Activated naive CD8-positive, alpha-beta T cell treated with anti-CD3 and anti-CD28 coated beads for 36 hours (primary cell): Measurements from ENCODE around the gene MBL2. TPM values are rescaled to one million over a fixed set of nuclear protein-coding genes. Genes with fewer than 3 reads are reported as not detected.

Experiments
- DNase-seq: peaks from one replicate; pipeline ENCODE4 v3.0.0; 2021
- H3K27ac Mint-ChIP-seq: one replicate; pipeline ENCODE4 v1.8.0; 2022; ENCODE audit warnings: mild to moderate bottlenecking, moderate library complexity, mixed read lengths
- H3K27me3 Mint-ChIP-seq: one replicate; pipeline ENCODE4 v1.8.0; 2022; ENCODE audit warnings: mild to moderate bottlenecking, mixed read lengths
- H3K36me3 Mint-ChIP-seq: one replicate; pipeline ENCODE4 v1.8.0; 2021; ENCODE audit warnings: mild to moderate bottlenecking, mixed read lengths
- H3K4me1 Mint-ChIP-seq: one replicate; pipeline ENCODE4 v1.8.0; 2021; ENCODE audit warnings: mixed read lengths
- H3K4me3 Mint-ChIP-seq: one replicate; pipeline ENCODE4 v1.8.0; 2022; ENCODE audit warnings: mild to moderate bottlenecking, moderate library complexity, mixed read lengths
- H3K9me3 Mint-ChIP-seq: one replicate; pipeline ENCODE4 v1.8.0; 2022; ENCODE audit warnings: mixed read lengths
- total RNA-seq, 2 experiments: library from RNA; stranded (reverse); gene quantifications; one replicate each; pipeline ENCODE4 v1.2.3, GENCODE V29; 2021

The MBL2 gene
- total RNA-seq, result not detected

- no peak for DNase-seq
- no peak within 1 kb of the TSS for H3K4me3 Mint-ChIP-seq
- H3K27me3 Mint-ChIP-seq, result no peaks in the 10 kb centered on the region
- H3K9me3 Mint-ChIP-seq, result no peaks in the 10 kb centered on the region
- no peaks in the 10 kb centered on the region for H3K4me1 Mint-ChIP-seq
- no peak within 1 kb of the TSS for H3K27ac Mint-ChIP-seq
- H3K36me3 Mint-ChIP-seq, result no peaks in the 10 kb centered on the region
These were observed at the start of gene MBL2 for GRCh38 chr10:52772623-52773022. MBL2 (minus strand) TSS chr10:52772784; CDS start chr10:52771635, 1,149 bp downstream.

GRCh38 chr10:52820309-52820708, 47.7 kb upstream of the MBL2 start:
- no peak overlapping the region for H3K4me3 Mint-ChIP-seq
- no peaks in the 10 kb centered on the region for H3K27me3 Mint-ChIP-seq
- H3K27ac Mint-ChIP-seq, result no peak overlapping the region
- H3K36me3 Mint-ChIP-seq, result no peaks in the 10 kb centered on the region
- no peaks in the 10 kb centered on the region for H3K4me1 Mint-ChIP-seq
- no peak for DNase-seq
- H3K9me3 Mint-ChIP-seq, result no peaks in the 10 kb centered on the region

GRCh38 chr10:52818019-52818418, 45.4 kb upstream of the MBL2 start:
- H3K4me1 Mint-ChIP-seq, result peaks cover 4% of the 10 kb centered on the region
- no peaks in the 10 kb centered on the region for H3K36me3 Mint-ChIP-seq
- no peaks in the 10 kb centered on the region for H3K9me3 Mint-ChIP-seq
- no peak for DNase-seq
- no peak overlapping the region for H3K4me3 Mint-ChIP-seq
- no peaks in the 10 kb centered on the region for H3K27me3 Mint-ChIP-seq
- no peak overlapping the region for H3K27ac Mint-ChIP-seq

GRCh38 chr10:52814506-52814905, 41.9 kb upstream of the MBL2 start:
- Mint-ChIP-seq H3K27ac (no peak overlapping the region), H3K36me3 (no peaks in the 10 kb centered on the region)

GRCh38 chr10:52811776-52812175, 39.2 kb upstream of the MBL2 start:
- H3K27ac Mint-ChIP-seq, result no peak overlapping the region
- no peaks in the 10 kb centered on the region for H3K9me3 Mint-ChIP-seq
- H3K4me3 Mint-ChIP-seq, result no peak overlapping the region
- peaks cover 4% of the 10 kb centered on the region for H3K4me1 Mint-ChIP-seq
- no peak for DNase-seq
- H3K27me3 Mint-ChIP-seq, result no peaks in the 10 kb centered on the region
- no peaks in the 10 kb centered on the region for H3K36me3 Mint-ChIP-seq

More at GRCh38 chr10:52814506-52814905, 41.9 kb upstream of the MBL2 start:
- Mint-ChIP-seq H3K4me3 (no peak overlapping the region), H3K27me3 (no peaks in the 10 kb centered on the region), H3K9me3 (no peaks in the 10 kb centered on the region), H3K4me1 (peaks cover 4% of the 10 kb centered on the region)
- DNase-seq, result no peak

- DNase-seq, result no peak
- Mint-ChIP-seq H3K27me3 (no peaks in the 10 kb centered on the region), H3K9me3 (no peaks in the 10 kb centered on the region), H3K4me1 (peaks cover 4% of the 10 kb centered on the region), H3K4me3 (no peak overlapping the region), H3K27ac (no peak overlapping the region), H3K36me3 (no peaks in the 10 kb centered on the region)
These were observed 38.2 kb upstream of the MBL2 start for GRCh38 chr10:52810761-52811160.

- H3K27ac Mint-ChIP-seq, result no peak overlapping the region
- no peak overlapping the region for H3K4me3 Mint-ChIP-seq
- no peaks in the 10 kb centered on the region for H3K9me3 Mint-ChIP-seq
These were observed 35.2 kb upstream of the MBL2 start for GRCh38 chr10:52807803-52808202.

GRCh38 chr10:52805414-52806285, 33.1 kb upstream of the MBL2 start:
- no peak for DNase-seq
- Mint-ChIP-seq H3K27ac (no peak overlapping the region), H3K4me3 (no peak overlapping the region), H3K4me1 (no peaks in the 10 kb centered on the region), H3K27me3 (no peaks in the 10 kb centered on the region), H3K36me3 (no peaks in the 10 kb centered on the region), H3K9me3 (peaks cover 1% of the 10 kb centered on the region)

More at GRCh38 chr10:52807803-52808202, 35.2 kb upstream of the MBL2 start:
- H3K27me3 Mint-ChIP-seq, result no peaks in the 10 kb centered on the region
- no peaks in the 10 kb centered on the region for H3K36me3 Mint-ChIP-seq
- no peak for DNase-seq
- H3K4me1 Mint-ChIP-seq, result no peaks in the 10 kb centered on the region

GRCh38 chr10:52801947-52802346, 29.4 kb upstream of the MBL2 start:
- DNase-seq, result no peak
- no peak overlapping the region for H3K27ac Mint-ChIP-seq
- no peaks in the 10 kb centered on the region for H3K36me3 Mint-ChIP-seq
- no peaks in the 10 kb centered on the region for H3K4me1 Mint-ChIP-seq
- no peaks in the 10 kb centered on the region for H3K27me3 Mint-ChIP-seq
- H3K9me3 Mint-ChIP-seq, result peaks cover 4% of the 10 kb centered on the region
- no peak overlapping the region for H3K4me3 Mint-ChIP-seq

- H3K27me3 Mint-ChIP-seq, result no peaks in the 10 kb centered on the region
- no peak overlapping the region for H3K27ac Mint-ChIP-seq
- H3K4me1 Mint-ChIP-seq, result no peaks in the 10 kb centered on the region
- no peak for DNase-seq
- H3K4me3 Mint-ChIP-seq, result no peak overlapping the region
- H3K36me3 Mint-ChIP-seq, result no peaks in the 10 kb centered on the region
- H3K9me3 Mint-ChIP-seq, result no peaks in the 10 kb centered on the region
These were observed 13.5 kb upstream of the MBL2 start for GRCh38 chr10:52786098-52786497.

- Mint-ChIP-seq H3K27me3 (peaks cover 1% of the 10 kb centered on the region), H3K27ac (no peak overlapping the region), H3K4me1 (no peaks in the 10 kb centered on the region), H3K36me3 (no peaks in the 10 kb centered on the region), H3K4me3 (no peak overlapping the region), H3K9me3 (no peaks in the 10 kb centered on the region)
- DNase-seq, result no peak
These were observed 12.8 kb upstream of the MBL2 start for GRCh38 chr10:52785418-52785817.

- peaks cover 10% of the 10 kb centered on the region for H3K27me3 Mint-ChIP-seq
- DNase-seq, result no peak
- H3K9me3 Mint-ChIP-seq, result no peaks in the 10 kb centered on the region
- no peak overlapping the region for H3K4me3 Mint-ChIP-seq
- H3K27ac Mint-ChIP-seq, result no peak overlapping the region
- H3K4me1 Mint-ChIP-seq, result no peaks in the 10 kb centered on the region
- H3K36me3 Mint-ChIP-seq, result no peaks in the 10 kb centered on the region
These were observed 11.1 kb upstream of the MBL2 start for GRCh38 chr10:52783726-52784125.

- DNase-seq, result no peak
- Mint-ChIP-seq H3K27me3 (peaks cover 10% of the 10 kb centered on the region), H3K4me1 (no peaks in the 10 kb centered on the region), H3K27ac (no peak overlapping the region), H3K9me3 (no peaks in the 10 kb centered on the region), H3K4me3 (no peak overlapping the region), H3K36me3 (no peaks in the 10 kb centered on the region)
These were observed 10.0 kb upstream of the MBL2 start for GRCh38 chr10:52782554-52782953.

- Mint-ChIP-seq H3K4me3 (no peak overlapping the region), H3K36me3 (no peaks in the 10 kb centered on the region), H3K27ac (no peak overlapping the region), H3K4me1 (no peaks in the 10 kb centered on the region), H3K9me3 (no peaks in the 10 kb centered on the region), H3K27me3 (peaks cover 10% of the 10 kb centered on the region)
- no peak for DNase-seq
These were observed 8.0 kb upstream of the MBL2 start for GRCh38 chr10:52780391-52781155.

GRCh38 chr10:52779541-52780390, 7.2 kb upstream of the MBL2 start:
- H3K4me1 Mint-ChIP-seq, result no peaks in the 10 kb centered on the region
- no peak overlapping the region for H3K4me3 Mint-ChIP-seq
- peaks cover 10% of the 10 kb centered on the region for H3K27me3 Mint-ChIP-seq
- no peaks in the 10 kb centered on the region for H3K9me3 Mint-ChIP-seq
- DNase-seq, result peak; percentile 44
- no peak overlapping the region for H3K27ac Mint-ChIP-seq
- no peaks in the 10 kb centered on the region for H3K36me3 Mint-ChIP-seq
